Progenitor cell of endocrine pancreas (in vitro differentiated cells): ENCODE results near the gene NEMP1. TPM values are rescaled to one million over a fixed set of nuclear protein-coding genes. Genes with fewer than 3 reads are reported as not detected.

Source experiments
- DNase-seq: peaks from one replicate; pipeline ENCODE4 v3.0.0; 2021; ENCODE audit warnings: low spot score; ENCODE audit not compliant: unreplicated experiment
- H3K27ac Mint-ChIP-seq: 2 replicates; pipeline ENCODE4 v1.8.0; 2021; ENCODE audit warnings: mild to moderate bottlenecking, moderate library complexity, mixed read lengths
- H3K27me3 Mint-ChIP-seq: 2 replicates; pipeline ENCODE4 v1.8.0; 2021; ENCODE audit warnings: mixed read lengths
- H3K36me3 Mint-ChIP-seq: 2 replicates; pipeline ENCODE4 v1.8.0; 2022; ENCODE audit warnings: mixed read lengths; ENCODE audit not compliant: insufficient read depth
- H3K4me1 Mint-ChIP-seq: 2 replicates; pipeline ENCODE4 v1.8.0; 2021; ENCODE audit warnings: low read depth, mixed read lengths
- H3K4me3 Mint-ChIP-seq: 2 replicates; pipeline ENCODE4 v1.8.0; 2021; ENCODE audit warnings: low read depth, mild to moderate bottlenecking, moderate library complexity, mixed read lengths
- H3K9me3 Mint-ChIP-seq: 2 replicates; pipeline ENCODE4 v1.8.0; 2021; ENCODE audit warnings: low read depth, mixed read lengths
- total RNA-seq: library from RNA; stranded (reverse); gene quantifications from 2 replicates; pipeline ENCODE4 v1.2.1, GENCODE V29; 2021
- TF ChIP-seq, protein P1 (sequence below): fragments of 200-600 bp; sonication (generic); IDR thresholded peaks from one replicate; pipeline ENCODE4 v1.5.0; 2021; ENCODE audit warnings: antibody characterized with exemption, mild to moderate bottlenecking; ENCODE audit not compliant: unreplicated experiment

Gene NEMP1
- total RNA-seq, 1 donor from 2014 or later: 24.2 TPM

DNA sequence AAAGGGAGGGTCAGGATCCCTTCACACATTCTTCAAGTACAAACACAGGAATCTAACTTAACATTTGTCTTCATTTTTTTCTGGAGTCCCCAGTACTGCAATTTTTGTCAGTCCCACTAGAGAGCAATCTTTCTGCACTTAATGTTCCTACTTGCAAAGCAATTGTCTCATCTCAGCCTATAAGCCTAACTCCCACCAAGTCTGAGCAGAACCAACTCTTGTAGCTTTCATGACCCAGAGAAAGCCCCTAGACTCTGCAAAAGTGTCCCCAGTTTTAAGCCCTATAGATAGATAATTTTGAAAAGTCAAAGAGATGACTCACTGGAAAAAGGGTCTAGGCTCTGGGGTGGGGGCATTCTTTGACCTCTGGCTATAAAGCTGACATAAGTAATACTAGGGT is 70.4 kb downstream of the NEMP1 start:
- H3K36me3 Mint-ChIP-seq: peaks cover 11% of the 10 kb centered on the region
- peaks cover 13% of the 10 kb centered on the region for H3K4me1 Mint-ChIP-seq
- no peak for DNase-seq
- no peaks in the 10 kb centered on the region for H3K9me3 Mint-ChIP-seq
- H3K27ac Mint-ChIP-seq: peak overlapping the region; percentile 79
- H3K27me3 Mint-ChIP-seq: peaks cover 6% of the 10 kb centered on the region
- TF ChIP-seq, protein P1, sequence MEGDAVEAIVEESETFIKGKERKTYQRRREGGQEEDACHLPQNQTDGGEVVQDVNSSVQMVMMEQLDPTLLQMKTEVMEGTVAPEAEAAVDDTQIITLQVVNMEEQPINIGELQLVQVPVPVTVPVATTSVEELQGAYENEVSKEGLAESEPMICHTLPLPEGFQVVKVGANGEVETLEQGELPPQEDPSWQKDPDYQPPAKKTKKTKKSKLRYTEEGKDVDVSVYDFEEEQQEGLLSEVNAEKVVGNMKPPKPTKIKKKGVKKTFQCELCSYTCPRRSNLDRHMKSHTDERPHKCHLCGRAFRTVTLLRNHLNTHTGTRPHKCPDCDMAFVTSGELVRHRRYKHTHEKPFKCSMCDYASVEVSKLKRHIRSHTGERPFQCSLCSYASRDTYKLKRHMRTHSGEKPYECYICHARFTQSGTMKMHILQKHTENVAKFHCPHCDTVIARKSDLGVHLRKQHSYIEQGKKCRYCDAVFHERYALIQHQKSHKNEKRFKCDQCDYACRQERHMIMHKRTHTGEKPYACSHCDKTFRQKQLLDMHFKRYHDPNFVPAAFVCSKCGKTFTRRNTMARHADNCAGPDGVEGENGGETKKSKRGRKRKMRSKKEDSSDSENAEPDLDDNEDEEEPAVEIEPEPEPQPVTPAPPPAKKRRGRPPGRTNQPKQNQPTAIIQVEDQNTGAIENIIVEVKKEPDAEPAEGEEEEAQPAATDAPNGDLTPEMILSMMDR: peak; percentile 50
- peak overlapping the region; percentile 56 for H3K4me3 Mint-ChIP-seq

DNA sequence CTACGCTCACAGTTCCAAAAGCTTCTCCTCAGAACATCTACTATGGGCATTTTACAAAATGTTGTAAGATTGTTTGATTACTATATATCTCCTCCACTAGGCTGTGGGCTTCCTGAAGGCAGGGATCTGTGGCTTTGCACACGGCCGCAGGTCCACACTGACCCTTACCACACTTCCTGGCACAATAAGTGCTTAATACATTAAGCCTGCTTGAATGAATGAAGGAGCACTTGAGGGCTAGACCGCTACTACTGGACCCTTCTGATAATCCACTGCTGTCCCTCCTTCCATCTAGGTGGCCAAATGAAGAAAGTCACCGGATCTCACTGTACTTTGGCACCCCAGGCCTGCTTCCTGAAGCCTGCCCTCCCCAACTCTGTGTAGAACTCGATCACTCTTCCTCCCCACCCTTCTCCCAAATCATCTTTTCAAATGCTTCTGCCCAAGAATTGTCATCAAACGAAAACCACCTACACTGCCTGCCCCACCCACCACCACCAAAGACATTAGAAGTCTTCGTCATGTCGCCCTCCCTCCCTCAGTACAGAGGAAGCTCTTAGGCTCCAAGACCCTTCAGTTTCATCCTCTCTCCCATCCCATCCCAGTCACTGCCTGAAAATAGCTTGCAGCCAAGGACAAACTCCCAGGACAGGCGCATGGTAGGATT is 71.6 kb downstream of the NEMP1 start:
- no peaks in the 10 kb centered on the region for H3K27me3 Mint-ChIP-seq

DNA sequence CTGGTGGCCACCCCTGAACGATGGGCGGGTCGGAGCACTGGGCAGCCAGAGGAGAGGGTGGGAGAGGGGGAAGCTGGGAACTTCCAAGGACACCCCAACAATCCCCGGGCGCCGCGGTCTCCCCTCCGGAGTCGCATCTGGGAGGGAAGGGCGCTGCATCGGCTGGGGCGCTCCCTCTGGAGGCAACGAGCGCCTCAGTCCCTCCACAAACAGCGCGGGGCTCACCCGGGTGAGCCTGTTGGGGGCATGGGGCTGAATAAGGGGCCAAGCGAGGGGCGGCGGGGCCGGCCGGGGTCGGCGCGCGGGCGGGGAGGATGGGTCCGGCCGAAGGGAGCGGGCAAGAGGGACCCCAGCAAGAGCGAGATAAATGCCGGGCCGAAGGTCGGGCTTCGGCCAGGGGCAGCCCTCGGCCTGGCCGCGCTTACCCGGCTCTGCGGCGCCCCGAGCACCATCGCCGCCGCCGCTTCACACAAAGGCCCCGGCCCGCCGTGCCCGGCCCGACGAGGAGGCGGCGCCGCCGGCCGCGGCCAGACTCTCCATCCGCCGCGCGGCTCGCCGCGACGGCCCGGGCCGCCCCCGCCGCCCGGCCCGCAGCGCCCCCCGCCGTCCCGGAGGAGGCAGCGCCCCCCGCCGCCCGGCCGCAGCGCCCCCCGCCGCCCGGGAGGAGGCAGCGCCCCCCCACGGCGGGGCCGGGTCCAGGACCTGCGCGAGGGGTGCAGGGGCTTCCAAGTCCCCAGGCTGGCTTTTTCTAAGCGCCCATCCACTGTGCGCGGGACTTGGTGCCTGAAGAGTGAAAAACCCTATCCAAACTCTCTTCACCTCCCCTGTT is 72.4 kb downstream of the NEMP1 start, which contains the start of gene ZBTB39:
ZBTB39 (minus strand) TSS at position 567 of the 829 bp plus-strand sequence. CDS start 1,629 bp downstream, outside the sequence.
- Mint-ChIP-seq H3K27me3 (no peaks in the 10 kb centered on the region), H3K4me1 (peaks cover 22% of the 10 kb centered on the region), H3K27ac (peak within 1 kb of the TSS; percentile 76), H3K36me3 (peaks cover 17% of the 10 kb centered on the region), H3K9me3 (no peaks in the 10 kb centered on the region), H3K4me3 (peak within 1 kb of the TSS; percentile 87)
- TF ChIP-seq, protein P1: peak; percentile 58
- DNase-seq: peak; percentile 64

More for the DNA sequence above, 71.6 kb downstream of the NEMP1 start:
- DNase-seq: no peak
- TF ChIP-seq, protein P1: no peak
- H3K36me3 Mint-ChIP-seq: peaks cover 17% of the 10 kb centered on the region
- peak overlapping the region; percentile 31 for H3K27ac Mint-ChIP-seq
- peaks cover 14% of the 10 kb centered on the region for H3K4me1 Mint-ChIP-seq
- peak overlapping the region; percentile 80 for H3K4me3 Mint-ChIP-seq
- no peaks in the 10 kb centered on the region for H3K9me3 Mint-ChIP-seq

Other genes with a start within 250 kb of the NEMP1 start
- gene SDR9C7, start 144.4 kb downstream of the NEMP1 start, total RNA-seq: not detected in 2 replicates
- 0.87 and 0.98 TPM in 2 replicates for gene RDH16, start 121.2 kb downstream of the NEMP1 start, total RNA-seq
- gene ZBTB39, start 72.2 kb downstream of the NEMP1 start, total RNA-seq: 20.7 and 20.8 TPM in 2 replicates
- gene TAC3, start 62.3 kb downstream of the NEMP1 start, total RNA-seq: 4.1 and 5.3 TPM in 2 replicates
- 1.2 and 1.6 TPM in 2 replicates for gene MYO1A, start 28.7 kb downstream of the NEMP1 start, total RNA-seq
- 13.4 and 13.8 TPM in 2 replicates for gene NAB2, start 10.3 kb upstream of the NEMP1 start, total RNA-seq
- 130 and 136 TPM in 2 replicates for gene STAT6, start 32.6 kb upstream of the NEMP1 start, total RNA-seq
- 93.4 and 95.7 TPM in 2 replicates for gene LRP1, start 49.7 kb upstream of the NEMP1 start, total RNA-seq
- not detected in 2 replicates for gene LRP1-AS, start 68.8 kb upstream of the NEMP1 start, total RNA-seq
- 1.7 and 2.0 TPM in 2 replicates for gene NXPH4, start 138.0 kb upstream of the NEMP1 start, total RNA-seq
- 162 and 165 TPM in 2 replicates for gene SHMT2, start 150.9 kb upstream of the NEMP1 start, total RNA-seq
- 6.0 and 6.1 TPM in 2 replicates for gene STAC3, start 172.4 kb upstream of the NEMP1 start, total RNA-seq